HAP-1 (cell line): ENCODE data around the gene CD247.
A peak's percentile ranks its signal among the peaks of the same experiment; 100 is the strongest.
"Not testable (repeated sequence)": the region's sequence is repeated elsewhere in the genome, so short reads cannot be mapped to it uniquely, and the experiment has no call there.

Source experiments
- DNase-seq, 2 experiments: peaks; one replicate each; pipeline ENCODE4 v3.0.0-alpha.2; 2016 to 2020; ENCODE audit warnings: low spot score in 2 of 2
- H3K27me3 ChIP-seq: fragments of 250-450 bp; sonication (Bioruptor Pico); 2 replicates; pipeline ENCODE4 v1.5.1; 2020; ENCODE audit warnings: low read depth, mild to moderate bottlenecking, moderate library complexity
- H3K36me3 ChIP-seq: fragments of 250-450 bp; sonication (Bioruptor Pico); replicated peaks from 2 replicates; pipeline ENCODE4 v1.5.1; 2020; ENCODE audit warnings: mild to moderate bottlenecking
- H3K4me1 ChIP-seq: fragments of 250-450 bp; sonication (Bioruptor Pico); 2 replicates; pipeline ENCODE4 v1.5.1; 2020; ENCODE audit warnings: mild to moderate bottlenecking
- H3K4me3 ChIP-seq: fragments of 250-450 bp; sonication (Bioruptor Pico); 2 replicates; pipeline ENCODE4 v1.5.1; 2020; ENCODE audit warnings: mild to moderate bottlenecking, moderate library complexity
- H3K9me3 ChIP-seq: fragments of 250-450 bp; sonication (Bioruptor Pico); 2 replicates; pipeline ENCODE4 v1.5.1; 2020; ENCODE audit warnings: mild to moderate bottlenecking, moderate library complexity
- in situ Hi-C: fragments of 300-500 bp; cut with MboI; formaldehyde crosslinking; loops from 3 replicates; pipeline ENCODE4 v1.14.3; 2020; ENCODE audit warnings: low sequenced_read_pairs, inconsistent platforms, mixed read lengths

CD247 gene

GRCh38 chr1:167518331-167518700 lies at the start of gene CD247:
Gene CD247 (minus strand): TSS chr1:167518529. CDS start chr1:167518465, 64 bp downstream.
- H3K27me3 ChIP-seq, result no peaks in the 10 kb centered on the region
- H3K4me1 ChIP-seq, result no peaks in the 10 kb centered on the region
- no peaks in the 10 kb centered on the region for H3K9me3 ChIP-seq
- H3K4me3 ChIP-seq, result no peak within 1 kb of the TSS
- H3K36me3 ChIP-seq, result no peaks in the 10 kb centered on the region
- DNase-seq, result no peak
- in situ Hi-C loops, result no loop called here

GRCh38 chr1:167567663-167568062 lies 49.3 kb upstream of the CD247 start:
- DNase-seq, result no peak
- H3K27me3 ChIP-seq, result no peaks in the 10 kb centered on the region
- no peaks in the 10 kb centered on the region for H3K9me3 ChIP-seq
- no peak overlapping the region for H3K4me3 ChIP-seq
- in situ Hi-C loops, result no loop called here
- H3K4me1 ChIP-seq, result peaks cover 4% of the 10 kb centered on the region; the same call in 1 of the 2 replicates
- H3K36me3 ChIP-seq, result no peaks in the 10 kb centered on the region

GRCh38 chr1:167566766-167567165 lies 48.4 kb upstream of the CD247 start:
- H3K27me3 ChIP-seq, result no peaks in the 10 kb centered on the region
- H3K9me3 ChIP-seq, result no peaks in the 10 kb centered on the region
- DNase-seq, result no peak
- in situ Hi-C loops, result no loop called here
- no peak overlapping the region for H3K4me3 ChIP-seq
- H3K4me1 ChIP-seq, result peaks cover 4% of the 10 kb centered on the region; the same call in 1 of the 2 replicates
- no peaks in the 10 kb centered on the region for H3K36me3 ChIP-seq

- DNase-seq, result no peak
- Histone ChIP-seq H3K9me3 (no peaks in the 10 kb centered on the region), H3K4me3 (no peak overlapping the region), H3K36me3 (no peaks in the 10 kb centered on the region), H3K27me3 (no peaks in the 10 kb centered on the region), H3K4me1 (peaks cover 4% of the 10 kb centered on the region; the same call in 1 of the 2 replicates)
- in situ Hi-C loops, result no loop called here
Measured at GRCh38 chr1:167565922-167566321, 47.6 kb upstream of the CD247 start.

- no peaks in the 10 kb centered on the region for H3K36me3 ChIP-seq
- in situ Hi-C loops, result no loop called here
- no peak for DNase-seq
- H3K4me3 ChIP-seq, result no peak overlapping the region
- H3K4me1 ChIP-seq, result peaks cover 4% of the 10 kb centered on the region; the same call in 1 of the 2 replicates
- no peaks in the 10 kb centered on the region for H3K9me3 ChIP-seq
- H3K27me3 ChIP-seq, result no peaks in the 10 kb centered on the region
Measured at GRCh38 chr1:167564612-167565270, 46.4 kb upstream of the CD247 start.

- H3K27me3 ChIP-seq, result no peaks in the 10 kb centered on the region
- no peaks in the 10 kb centered on the region for H3K36me3 ChIP-seq
- DNase-seq, result no peak
- no peak overlapping the region for H3K4me3 ChIP-seq
- no peaks in the 10 kb centered on the region for H3K9me3 ChIP-seq
- peaks cover 4% of the 10 kb centered on the region; the same call in 1 of the 2 replicates for H3K4me1 ChIP-seq
- in situ Hi-C loops, result no loop called here
Measured at GRCh38 chr1:167563579-167564246, 45.4 kb upstream of the CD247 start.

GRCh38 chr1:167562702-167563101 lies 44.4 kb upstream of the CD247 start:
- DNase-seq, result no peak
- Histone ChIP-seq H3K4me1 (peaks cover 7% of the 10 kb centered on the region), H3K4me3 (no peak overlapping the region), H3K9me3 (no peaks in the 10 kb centered on the region), H3K27me3 (no peaks in the 10 kb centered on the region), H3K36me3 (no peaks in the 10 kb centered on the region)
- in situ Hi-C loops, result no loop called here

- Histone ChIP-seq H3K27me3 (no peaks in the 10 kb centered on the region), H3K4me3 (no peak overlapping the region), H3K36me3 (no peaks in the 10 kb centered on the region), H3K4me1 (peaks cover 7% of the 10 kb centered on the region), H3K9me3 (no peaks in the 10 kb centered on the region)
- no peak for DNase-seq
- in situ Hi-C loops, result no loop called here
Measured at GRCh38 chr1:167561753-167562152, 43.4 kb upstream of the CD247 start.

GRCh38 chr1:167555971-167556714 lies 37.8 kb upstream of the CD247 start:
- Histone ChIP-seq H3K9me3 (no peaks in the 10 kb centered on the region), H3K36me3 (no peaks in the 10 kb centered on the region), H3K4me3 (no peak overlapping the region), H3K4me1 (peaks cover 12% of the 10 kb centered on the region), H3K27me3 (no peaks in the 10 kb centered on the region)
- in situ Hi-C loops, result no loop called here
- peak; percentile 73 to 84 for DNase-seq

GRCh38 chr1:167555072-167555471 lies 36.7 kb upstream of the CD247 start:
- H3K36me3 ChIP-seq, H3K4me3 ChIP-seq, in situ Hi-C loops, H3K9me3 ChIP-seq, DNase-seq, H3K27me3 ChIP-seq: not testable (repeated sequence)
- peaks cover 12% of the 10 kb centered on the region for H3K4me1 ChIP-seq

GRCh38 chr1:167554028-167554779 lies 35.9 kb upstream of the CD247 start:
- H3K36me3 ChIP-seq, result no peaks in the 10 kb centered on the region
- H3K4me1 ChIP-seq, result peaks cover 12% of the 10 kb centered on the region
- DNase-seq, result no peak
- H3K27me3 ChIP-seq, result no peaks in the 10 kb centered on the region
- in situ Hi-C loops, result no loop called here
- H3K4me3 ChIP-seq, result peak overlapping the region; percentile 51
- H3K9me3 ChIP-seq, result no peaks in the 10 kb centered on the region

GRCh38 chr1:167553136-167554027 lies 35.1 kb upstream of the CD247 start, which contains the start of gene CREG1:
Gene CREG1 (minus strand): TSS chr1:167553762.
- in situ Hi-C loops, result no loop called here
- peak within 1 kb of the TSS; percentile 51 for H3K4me3 ChIP-seq
- DNase-seq, result peak; percentile 96 to 97
- H3K36me3 ChIP-seq, result no peaks in the 10 kb centered on the region
- H3K9me3 ChIP-seq, result no peaks in the 10 kb centered on the region
- H3K4me1 ChIP-seq, result peaks cover 15% of the 10 kb centered on the region
- no peaks in the 10 kb centered on the region for H3K27me3 ChIP-seq

- no peaks in the 10 kb centered on the region for H3K9me3 ChIP-seq
- H3K4me1 ChIP-seq, result peaks cover 14% of the 10 kb centered on the region
- in situ Hi-C loops, result no loop called here
- H3K4me3 ChIP-seq, result no peak overlapping the region
- no peaks in the 10 kb centered on the region for H3K27me3 ChIP-seq
- no peak for DNase-seq
- peaks cover 10% of the 10 kb centered on the region for H3K36me3 ChIP-seq
Measured at GRCh38 chr1:167551362-167551761, 33.0 kb upstream of the CD247 start.
